A549 (cell line): ENCODE results near the gene NLRP2B.

Experiments used
- CEBPB ChIP-seq, 2 experiments: fragments of >200 bp in 1 of 2; sonication (Bioruptor Twin) in 1 of 2; formaldehyde crosslinking in 1 of 2; IDR thresholded peaks; 2 replicates each; pipeline ENCODE4 v1.6.1; 2012 to 2016
- CTCF ChIP-seq: fragments of >200 bp; sonication (Bioruptor Twin); formaldehyde crosslinking; IDR thresholded peaks from 3 replicates; pipeline ENCODE4 v1.5.1; 2016
- ESRRA ChIP-seq: fragments of 150-350 bp; IDR thresholded peaks from 2 replicates; pipeline ENCODE4 v1.6.1; 2014; ENCODE audit warnings: mild to moderate bottlenecking, low read length, borderline replicate concordance

- no peak for TF ChIP-seq ESRRA
- no peak for TF ChIP-seq CTCF
- TF ChIP-seq CEBPB (IDR thresholded peaks at IDR 0.05): no peak
Observed at GRCh38 chrX:57652705-57653104, 27.4 kb downstream of the NLRP2B start.
